Activated T-cell treated with anti-CD3 and anti-CD28 coated beads for 48 hours (primary cell): ENCODE data around the gene JAG1.

Experiments used
- DNase-seq: peaks from one replicate; pipeline ENCODE4 v3.0.0-alpha.2; 2020; ENCODE audit warnings: low read depth

The JAG1 gene

DNA sequence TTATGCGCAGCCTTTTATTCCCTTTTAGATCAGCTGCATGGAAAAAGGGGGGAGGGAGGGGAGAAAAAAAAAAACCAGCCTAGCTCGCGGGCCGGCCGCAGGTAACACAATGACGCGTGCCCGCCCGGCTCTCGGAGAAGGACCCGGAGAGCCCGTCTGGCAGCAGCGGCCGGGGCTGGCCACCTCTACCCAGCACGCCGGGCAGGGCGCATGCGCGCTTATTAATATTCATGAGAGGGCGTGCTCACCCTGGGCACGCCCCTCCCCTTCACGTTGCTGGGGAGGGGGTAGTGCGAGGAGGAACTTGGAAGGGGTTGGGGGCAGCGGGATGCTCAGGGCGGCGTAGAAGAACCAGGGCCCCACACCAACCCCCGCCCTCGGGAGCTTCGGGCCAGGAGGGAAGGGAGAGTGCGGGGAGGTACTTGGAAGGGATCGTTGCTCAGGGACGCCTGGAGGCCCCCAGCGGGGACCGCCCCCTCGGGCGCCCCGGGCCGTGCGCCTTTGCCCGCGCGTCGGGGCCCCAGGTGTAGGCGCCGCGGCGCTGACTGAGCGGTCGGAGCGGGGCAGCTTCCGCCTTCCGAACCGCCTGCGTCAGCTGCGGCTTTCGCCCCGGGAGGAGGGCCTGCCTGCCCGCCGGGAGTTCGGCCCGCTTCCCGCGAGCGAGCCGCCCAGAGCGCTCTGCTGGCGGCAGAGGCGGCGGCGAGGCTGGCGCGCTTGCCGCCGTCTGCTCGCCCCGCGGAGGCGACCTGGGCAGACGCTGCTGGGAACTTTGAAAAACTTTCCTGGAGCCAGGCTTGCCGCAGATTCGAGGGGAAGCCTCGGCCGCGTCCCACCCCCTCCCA is at the start of gene JAG1:
JAG1 (minus strand) TSS at position 158 of the 842 bp plus-strand sequence. CDS start 469 bp downstream, outside the sequence.
- DNase-seq: peak; percentile 67

DNA sequence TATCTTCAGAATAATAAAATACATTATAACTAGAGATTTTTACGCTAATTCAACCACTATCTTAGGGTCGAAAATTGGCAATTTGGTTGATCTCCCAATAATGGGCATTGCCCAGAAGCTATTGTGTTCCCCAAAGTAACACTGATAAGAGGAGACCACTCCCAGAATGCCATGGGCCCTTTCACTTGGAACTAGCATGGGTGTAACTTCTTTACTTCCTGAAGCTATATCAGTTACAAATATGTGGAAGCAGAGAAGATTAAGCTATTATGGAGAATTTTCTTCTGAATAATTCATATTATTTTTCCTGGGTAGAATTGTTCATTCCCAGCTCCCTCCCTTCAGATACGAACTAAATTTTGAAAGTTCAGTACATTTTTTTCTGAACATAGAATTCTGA is 48.2 kb upstream of the JAG1 start:
- DNase-seq: no peak

DNA sequence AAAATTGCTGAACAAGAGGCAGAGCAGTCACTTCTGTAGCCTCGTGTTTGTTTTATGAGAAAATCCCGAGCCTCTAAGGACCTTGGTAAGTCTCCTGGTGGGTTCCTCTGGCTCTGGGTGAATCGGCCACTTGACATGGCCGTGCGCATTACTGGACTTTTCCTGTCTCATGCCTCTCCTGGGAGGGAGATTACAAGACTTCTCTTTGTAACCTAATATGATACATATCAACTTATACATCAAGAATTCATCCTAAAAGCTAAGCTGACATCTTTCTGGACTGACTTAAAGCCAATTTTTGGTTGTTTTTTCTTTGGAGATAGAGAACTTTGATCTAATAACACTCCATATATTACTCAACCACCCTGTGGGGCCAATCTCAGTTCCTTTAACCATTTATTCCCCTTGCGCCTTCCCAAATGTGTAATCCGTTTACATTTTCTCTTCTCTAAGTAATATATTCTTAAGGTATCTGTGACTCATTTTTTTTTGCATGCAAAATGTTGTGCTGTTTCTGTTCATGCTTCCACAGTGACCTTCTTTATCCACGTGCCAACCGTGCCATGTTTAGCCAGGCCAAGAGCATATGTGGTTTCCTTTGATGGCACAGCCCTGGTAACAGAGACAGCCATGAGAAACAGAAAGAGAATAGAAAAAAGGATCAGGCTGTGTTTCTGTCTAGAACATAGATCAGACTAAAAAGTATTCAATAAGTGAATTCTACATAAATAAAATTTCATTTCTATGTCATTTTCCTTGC is 47.5 kb upstream of the JAG1 start:
- no peak for DNase-seq

DNA sequence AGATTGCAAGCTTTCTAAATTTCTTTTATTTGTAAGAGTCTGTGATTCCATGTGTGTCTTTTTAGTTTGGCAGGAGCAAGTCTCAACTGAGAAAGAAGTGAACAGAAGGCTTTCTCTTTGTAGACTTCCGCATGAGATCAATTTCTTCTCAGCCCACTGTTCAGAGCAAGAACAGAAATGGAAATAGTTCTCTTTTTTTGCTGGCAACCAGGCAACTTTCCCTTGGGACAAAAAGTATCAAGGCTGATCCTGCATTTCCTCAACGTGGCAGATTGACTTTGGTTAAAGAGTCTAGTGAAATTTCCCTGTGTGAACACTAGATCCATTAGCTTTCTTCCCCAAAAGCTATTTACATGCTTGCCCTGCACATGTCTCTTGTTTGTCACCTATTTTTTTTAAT is 46.8 kb upstream of the JAG1 start:
- DNase-seq: no peak

DNA sequence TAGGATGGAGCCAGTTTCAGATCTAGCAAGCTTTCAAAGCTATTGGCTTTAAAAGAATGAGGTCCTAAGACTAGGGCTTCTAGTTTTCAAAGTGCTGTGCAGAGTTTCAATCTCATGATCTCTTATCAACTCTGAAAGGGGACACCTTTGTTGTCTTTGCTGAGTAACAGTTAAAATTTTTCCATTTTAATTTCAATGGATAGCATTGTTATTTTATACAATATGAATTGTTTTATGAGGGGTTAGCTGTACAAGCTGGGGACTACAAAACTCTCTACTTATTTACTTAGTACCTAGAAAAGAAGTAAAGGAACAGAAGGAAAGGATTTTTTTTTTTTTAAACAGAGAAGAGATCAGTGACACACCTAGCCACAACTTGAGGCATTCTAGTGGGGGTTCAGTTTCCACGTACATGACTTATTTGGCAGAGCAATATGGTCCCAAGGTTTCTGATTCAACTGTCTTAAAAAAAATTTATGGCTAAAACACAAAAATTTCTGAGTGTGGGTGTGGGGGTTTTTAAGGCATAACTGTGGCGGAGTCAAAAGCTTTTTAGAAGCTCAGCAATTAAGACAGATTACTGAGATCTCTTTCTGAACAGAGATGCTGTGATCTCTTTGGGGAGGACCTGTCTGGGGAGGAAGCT is 46.1 kb upstream of the JAG1 start:
- DNase-seq: no peak

DNA sequence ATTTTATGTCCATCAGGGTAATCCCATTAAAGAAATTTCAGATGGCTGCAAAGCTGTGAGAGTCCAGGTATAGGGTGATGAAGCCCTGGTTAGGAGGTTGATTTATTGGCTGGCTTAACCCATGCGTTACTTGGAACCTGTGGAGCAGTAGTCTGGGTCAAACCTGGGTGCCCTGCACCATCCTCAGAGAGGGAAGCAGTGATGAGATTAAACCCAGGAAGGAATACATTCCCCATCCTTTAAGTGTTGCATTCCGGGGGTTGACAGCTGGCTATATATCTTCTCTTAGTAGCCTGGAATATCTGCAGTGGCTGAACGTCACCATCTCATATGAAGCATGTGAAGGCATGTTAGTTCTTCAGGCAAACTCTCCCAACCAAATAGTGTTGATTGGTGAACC is 44.9 kb upstream of the JAG1 start:
- DNase-seq: no peak

DNA sequence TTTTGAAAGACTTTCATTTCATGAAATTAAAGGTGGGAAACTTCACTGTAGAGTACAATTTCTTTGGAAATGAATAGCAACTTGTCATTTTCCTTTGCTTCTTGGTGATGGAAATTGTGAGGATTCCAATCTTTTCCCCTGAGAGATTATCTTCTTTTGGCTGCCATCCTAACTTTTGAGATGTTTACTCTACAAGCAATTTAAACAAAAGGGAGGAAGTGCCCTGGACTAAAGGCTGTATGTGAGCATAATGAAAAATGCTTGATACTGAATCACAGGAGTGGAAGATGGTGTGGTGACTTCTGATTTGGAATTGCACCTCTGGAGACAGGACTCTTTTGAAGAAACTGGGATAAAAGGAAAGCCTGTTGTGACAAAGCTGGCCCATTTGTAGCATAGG is 43.1 kb upstream of the JAG1 start:
- DNase-seq: no peak

DNA sequence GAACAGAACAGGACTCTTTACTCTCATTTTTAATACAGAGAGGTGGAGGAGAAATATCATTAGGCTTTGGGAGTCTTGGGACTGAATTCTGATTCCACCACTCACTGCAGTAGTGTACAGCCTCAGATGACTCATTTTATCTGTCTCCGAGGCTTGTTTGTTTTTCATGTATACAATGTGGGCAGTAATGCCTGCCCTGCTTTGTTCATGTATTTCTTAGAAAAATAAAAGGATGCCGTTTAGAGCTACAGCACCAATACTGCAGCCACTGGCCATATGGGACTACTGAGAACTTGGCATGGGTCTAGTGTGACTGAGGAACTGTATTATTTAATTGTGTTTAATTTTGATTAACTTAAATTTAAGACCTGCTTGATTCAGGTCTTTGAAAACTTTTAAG is 41.2 kb upstream of the JAG1 start:
- no peak for DNase-seq

DNA sequence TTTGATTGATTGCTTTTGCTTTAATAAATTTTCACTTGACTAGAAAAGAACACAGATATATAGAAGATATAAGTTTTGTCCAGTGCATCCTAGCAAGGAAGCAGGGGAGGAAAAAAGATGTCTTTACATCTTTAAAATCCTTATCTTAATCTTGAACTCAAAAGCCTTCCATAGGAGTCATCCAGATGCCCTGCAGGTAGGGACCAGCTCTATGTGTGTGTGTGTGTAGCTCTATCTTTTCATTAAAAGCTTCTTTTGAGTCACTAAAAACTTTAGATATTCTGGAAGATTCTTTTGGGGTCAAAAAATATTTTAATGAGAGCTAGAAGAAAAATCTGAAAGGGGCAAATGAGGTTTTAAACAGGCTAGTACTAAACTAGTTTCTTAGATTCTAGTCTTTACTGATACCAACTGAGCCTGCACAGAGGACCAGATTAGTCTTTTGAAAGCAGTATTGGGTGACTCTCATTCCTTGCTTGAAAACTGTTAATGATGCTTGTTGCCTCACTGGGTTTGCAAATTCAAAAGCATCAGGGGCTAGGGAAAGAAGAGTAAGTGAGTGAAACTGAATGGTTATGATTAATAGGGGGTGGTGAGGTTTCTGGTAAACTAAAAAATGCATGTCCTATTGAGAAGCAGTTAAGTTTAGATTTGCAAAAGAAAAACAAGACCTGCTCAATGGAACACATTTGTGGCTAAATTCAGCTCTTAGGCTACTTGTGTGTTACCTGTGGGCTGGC is 40.6 kb upstream of the JAG1 start:
- DNase-seq: no peak

DNA sequence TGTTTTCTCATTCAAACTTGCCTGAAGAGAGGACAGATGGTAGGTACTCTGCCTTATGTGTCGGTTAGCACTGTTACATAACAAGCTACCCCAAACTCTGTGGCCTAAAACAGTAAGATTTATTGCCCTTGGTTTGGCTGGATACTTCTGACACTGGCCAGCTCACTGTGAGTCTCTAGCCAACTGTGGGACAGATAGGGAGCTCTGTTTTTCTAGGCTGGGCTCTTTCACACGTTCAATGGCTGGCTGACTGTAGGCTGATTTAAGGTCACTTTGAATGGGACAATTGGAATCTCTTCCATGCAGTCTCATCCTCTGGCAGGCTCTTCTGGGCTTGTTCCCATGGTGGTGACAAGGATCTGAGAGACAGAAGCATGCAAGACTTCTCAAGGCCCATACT is 39.4 kb upstream of the JAG1 start:
- DNase-seq: no peak

DNA sequence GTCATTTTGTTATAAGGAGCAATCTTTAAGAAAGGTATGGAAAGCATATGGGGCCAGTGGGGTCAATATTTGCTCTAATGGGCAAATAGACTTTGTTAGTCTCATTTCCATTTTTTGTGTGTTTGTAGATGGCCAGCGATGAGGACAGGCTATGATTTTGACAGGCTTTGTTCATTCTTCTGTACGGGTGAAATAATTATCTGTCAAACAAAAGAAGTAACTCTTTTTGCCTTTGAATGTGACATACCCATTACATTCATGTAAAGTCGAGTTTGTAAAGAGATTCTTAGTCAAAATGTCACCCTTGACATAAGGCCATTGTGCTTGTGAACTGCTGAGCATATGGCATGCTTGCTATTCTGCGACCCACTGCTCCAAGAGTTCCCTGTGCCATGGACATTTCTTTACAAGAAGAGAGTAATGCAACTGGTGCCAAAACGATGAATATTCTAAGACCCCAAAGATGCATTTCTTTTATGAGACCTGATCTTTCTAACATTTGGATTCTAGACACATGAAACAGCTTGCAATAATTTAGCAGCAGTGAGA is 38.2 kb upstream of the JAG1 start:
- DNase-seq: no peak

DNA sequence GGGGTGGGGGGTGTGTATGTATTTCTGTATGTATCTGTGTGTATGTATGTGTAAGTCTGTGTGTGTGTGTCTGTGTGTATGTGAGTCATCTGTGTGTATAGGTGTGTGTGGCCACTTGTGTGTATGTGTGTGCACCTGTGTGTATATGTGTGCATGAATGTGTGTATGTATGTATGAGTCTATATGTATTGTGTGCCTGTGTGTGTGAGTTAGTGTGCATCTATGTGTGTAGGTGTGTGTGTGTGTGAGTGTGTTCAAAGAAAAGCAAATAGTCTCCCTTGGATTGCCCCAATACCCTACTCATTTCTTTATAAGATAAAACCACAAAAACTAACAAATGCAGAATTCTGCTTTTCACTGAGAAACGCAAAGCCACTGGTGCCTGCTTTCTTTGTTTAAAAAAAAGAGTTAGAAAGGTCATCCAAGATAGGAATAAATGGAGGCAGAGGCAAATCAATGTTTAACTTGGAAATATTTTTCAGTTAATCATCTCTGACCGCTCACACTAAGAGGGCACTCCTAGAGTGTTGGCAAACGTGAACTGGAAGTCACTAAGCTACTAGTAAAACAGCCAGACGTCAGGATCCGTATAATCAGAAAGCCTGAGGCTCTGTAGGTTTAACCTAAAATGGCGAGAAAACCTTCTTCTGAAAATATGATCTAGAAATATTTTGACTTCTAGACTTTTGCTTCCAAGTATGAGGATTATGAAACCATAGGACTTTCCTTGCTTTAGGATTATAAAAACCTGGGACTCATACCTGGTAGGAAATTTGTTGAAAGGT is 37.4 kb upstream of the JAG1 start:
- DNase-seq: no peak

DNA sequence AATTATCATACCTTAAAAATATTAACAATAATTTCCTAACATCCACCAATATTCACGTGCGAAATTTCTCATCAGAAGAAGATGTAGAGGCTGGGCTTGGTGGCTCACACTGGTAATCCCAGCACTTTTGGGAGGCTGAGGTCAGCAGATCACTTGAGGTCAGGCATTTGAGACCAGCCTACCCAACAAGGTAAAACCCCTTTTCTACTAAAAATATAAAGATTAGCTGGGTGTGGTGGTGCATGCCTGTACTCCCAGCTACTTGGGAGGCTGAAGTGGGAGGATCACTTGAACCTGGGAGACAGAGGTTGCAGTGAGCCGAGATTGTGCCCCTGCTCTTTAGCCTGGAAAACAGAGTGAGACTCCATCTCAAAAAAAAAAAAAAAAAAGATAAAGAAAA is 36.1 kb upstream of the JAG1 start:
- no peak for DNase-seq

DNA sequence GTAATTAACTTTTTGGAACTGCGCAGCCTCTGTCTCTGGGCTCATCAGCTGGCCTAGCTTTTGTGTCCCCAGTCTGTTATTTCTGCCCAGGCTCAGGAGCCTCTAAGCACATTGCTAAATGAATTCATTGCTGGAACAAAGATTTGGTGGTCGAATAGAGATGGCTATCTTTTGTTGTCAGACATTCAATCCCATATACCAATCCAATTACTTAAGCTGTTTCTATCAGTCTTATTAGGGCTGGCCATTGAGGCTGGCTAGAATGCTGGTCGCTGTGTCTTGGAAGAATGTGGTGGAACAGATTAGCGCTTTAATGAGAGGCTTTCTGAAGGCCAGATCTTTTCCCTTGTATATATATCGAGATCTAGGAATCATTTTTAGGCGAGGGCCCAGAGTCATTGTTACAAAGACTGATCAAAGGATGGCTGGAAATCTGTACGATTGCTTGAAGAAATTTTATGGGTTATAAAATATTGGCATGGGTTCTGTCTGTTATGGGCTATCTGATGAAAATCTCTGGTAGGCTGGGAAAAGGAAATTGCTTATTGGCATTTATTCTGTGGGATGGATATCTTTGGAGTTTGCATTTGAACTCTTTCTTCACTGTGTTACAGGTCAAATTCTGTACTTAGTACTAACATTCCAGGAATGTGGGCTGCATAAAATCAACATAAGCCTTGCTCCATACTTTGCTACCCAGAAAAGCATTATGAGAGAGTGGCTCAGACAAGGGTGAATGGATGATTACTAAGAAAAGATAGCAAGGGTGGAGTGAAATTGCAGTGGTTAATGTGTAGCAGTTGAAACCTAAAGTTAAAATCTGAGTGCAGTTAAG is 34.8 kb upstream of the JAG1 start:
- no peak for DNase-seq

DNA sequence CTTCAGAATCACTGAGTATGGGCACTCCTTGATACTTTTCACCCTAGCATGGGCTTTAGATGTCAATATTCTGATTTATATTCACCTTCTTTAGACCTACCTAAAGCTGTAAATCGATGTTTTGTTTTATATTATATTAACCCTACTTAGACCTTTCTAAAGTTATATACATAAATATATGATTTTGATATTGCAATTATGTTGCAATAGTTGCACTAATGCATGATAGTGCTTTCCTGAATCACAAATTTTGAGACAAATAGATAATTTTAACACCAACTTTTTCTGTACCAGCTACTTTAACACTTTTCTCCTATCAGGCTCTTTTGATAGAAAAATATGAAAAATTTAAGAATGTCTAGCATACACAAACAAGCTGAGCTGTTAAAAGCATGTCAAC is 34.0 kb upstream of the JAG1 start:
- no peak for DNase-seq

DNA sequence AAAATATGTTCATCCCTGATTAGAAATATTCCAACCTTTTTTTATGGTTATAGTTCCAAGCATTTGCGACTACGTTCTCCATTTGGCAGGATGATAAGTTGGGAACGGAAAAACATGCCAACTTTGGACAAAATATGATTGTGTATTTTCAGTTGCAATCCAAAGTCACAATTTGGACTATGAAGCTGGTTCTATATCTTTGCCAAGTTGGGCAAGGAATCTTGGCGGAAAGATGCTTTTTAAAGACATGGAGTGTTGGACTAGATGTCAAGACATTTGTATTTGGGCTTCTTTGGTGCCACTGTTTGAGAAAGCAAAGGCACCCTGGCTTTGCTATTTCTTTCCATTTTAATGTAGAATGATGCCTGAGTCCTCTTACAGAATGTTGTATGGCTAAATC is 33.3 kb upstream of the JAG1 start:
- no peak for DNase-seq

DNA sequence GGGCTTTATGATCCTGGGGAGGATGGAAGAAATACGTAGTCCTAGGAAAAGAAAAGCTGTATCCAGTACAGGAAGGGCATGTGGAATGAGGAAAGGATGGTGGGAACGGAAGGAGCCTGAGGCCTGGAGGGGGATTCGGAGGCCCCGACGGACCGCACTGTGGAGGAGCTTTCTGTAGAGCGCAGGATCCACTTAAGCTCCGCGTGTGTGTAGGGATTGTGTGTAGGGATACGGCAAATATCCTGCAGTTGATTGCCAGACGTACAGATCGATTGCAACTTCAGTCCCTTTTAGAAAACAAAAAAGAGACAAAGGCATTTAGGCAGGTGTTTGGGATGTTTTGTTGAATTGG is 32.6 kb upstream of the JAG1 start:
- DNase-seq: no peak

DNA sequence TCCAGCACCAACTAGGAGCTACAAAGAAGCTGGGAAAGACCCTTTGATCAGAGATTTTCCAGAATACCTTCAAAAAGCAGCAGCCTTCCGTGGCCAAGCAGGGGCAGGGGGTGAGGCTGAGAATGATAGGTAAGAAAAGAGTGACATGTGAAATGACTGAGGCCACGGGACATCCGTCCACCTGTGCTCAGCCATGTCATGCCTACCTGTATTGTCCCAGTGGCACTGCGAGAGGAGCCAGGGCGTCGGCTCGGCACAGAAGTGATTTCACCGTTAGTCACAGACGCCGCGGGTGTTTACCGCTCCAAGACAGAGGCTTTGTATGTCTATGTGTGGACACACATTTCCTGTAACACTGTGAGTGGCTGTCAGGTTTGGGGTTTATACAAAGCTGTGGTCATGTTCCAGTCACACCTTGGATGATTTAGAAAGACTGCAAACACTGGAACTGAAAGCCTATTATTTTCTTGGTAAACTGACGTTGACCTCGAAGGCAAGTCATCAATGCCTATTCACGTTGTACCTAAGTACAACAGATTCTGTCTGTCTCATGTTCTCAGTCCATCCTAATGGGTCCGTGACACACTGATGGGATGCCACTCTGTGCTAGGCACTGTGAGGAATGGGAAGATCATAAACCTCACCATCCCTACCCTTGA is 32.1 kb upstream of the JAG1 start:
- DNase-seq: no peak

DNA sequence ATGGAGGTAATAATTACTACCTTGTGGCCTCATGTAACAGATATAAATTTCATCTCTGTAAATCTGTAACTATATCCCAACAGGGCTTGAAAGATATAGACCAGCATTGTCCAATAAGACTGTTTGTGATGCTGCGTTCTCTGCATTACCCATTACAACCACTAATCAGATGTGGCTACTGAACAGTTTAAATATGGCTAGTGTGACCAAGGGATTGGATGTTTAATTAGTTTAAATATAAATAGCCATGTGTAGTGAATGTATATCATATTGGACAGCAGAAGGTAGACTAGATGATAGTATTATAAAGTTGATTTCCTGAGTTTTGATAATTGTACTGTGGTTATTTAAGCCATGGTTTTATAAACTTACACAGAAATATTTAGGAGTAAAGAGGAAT is 27.8 kb upstream of the JAG1 start:
- no peak for DNase-seq

DNA sequence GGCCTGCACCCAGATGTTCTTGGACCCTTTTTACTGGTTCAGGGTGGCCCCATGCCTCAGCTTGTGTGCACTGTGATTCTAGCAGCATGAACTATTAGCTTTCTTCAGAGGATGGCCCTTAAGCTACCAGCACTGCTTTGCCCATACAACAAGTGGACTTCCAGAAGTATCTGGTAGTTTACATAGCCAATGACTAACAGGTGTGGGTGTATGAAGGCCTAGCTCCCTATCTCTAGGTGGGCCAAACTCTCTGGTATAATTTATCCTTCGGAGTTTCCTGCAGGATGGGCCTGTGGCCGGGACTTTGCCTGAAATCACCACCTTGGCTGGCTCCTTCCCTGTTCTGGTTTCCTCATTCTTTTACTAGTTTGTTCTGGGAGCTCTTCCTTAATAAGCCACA is 26.1 kb upstream of the JAG1 start:
- no peak for DNase-seq
